WI38 (cell line): ENCODE results near the gene AR.

Source experiments
- H3K4me3 ChIP-seq: 2 replicates; pipeline ENCODE4 v1.5.1; 2011; ENCODE audit warnings: low read depth, mild to moderate bottlenecking, control low read depth, low read length
- CTCF ChIP-seq: IDR thresholded peaks from 2 replicates; pipeline ENCODE4 v1.5.1; 2012; ENCODE audit warnings: low read depth, mild to moderate bottlenecking, control low read depth, low read length

The AR gene

GRCh38 chrX:67564475-67564874 lies 20.7 kb downstream of the AR start:
- H3K4me3 ChIP-seq: no peak overlapping the region
- TF ChIP-seq CTCF: no peak

- TF ChIP-seq CTCF: no peak
- no peak overlapping the region for H3K4me3 ChIP-seq
These were observed 24.9 kb downstream of the AR start for GRCh38 chrX:67568769-67569168.

- H3K4me3 ChIP-seq: no peak overlapping the region
- no peak for TF ChIP-seq CTCF
These were observed 27.0 kb downstream of the AR start for GRCh38 chrX:67570839-67571238.

GRCh38 chrX:67574696-67575095 lies 30.9 kb downstream of the AR start:
- no peak overlapping the region for H3K4me3 ChIP-seq
- no peak for TF ChIP-seq CTCF

GRCh38 chrX:67582436-67582835 lies 38.6 kb downstream of the AR start:
- H3K4me3 ChIP-seq: no peak overlapping the region
- TF ChIP-seq CTCF: no peak

GRCh38 chrX:67583171-67583570 lies 39.4 kb downstream of the AR start:
- TF ChIP-seq CTCF: no peak
- H3K4me3 ChIP-seq: no peak overlapping the region

GRCh38 chrX:67585401-67585800 lies 41.6 kb downstream of the AR start:
- no peak overlapping the region for H3K4me3 ChIP-seq
- no peak for TF ChIP-seq CTCF
